SK-N-SH (cell line): ENCODE results near the gene FOXP1. TPM values are rescaled to one million over a fixed set of nuclear protein-coding genes. Genes with fewer than 3 reads are reported as not detected.

Experiments used
- CTCF ChIA-PET: fragments of 300-600, 350-600 bp; formaldehyde crosslinking; extraction: SDS; loops from one replicate; lab custom pipeline; 2021; lab: Yijun Ruan, JAX
- POLR2A ChIA-PET: fragments of 350-600 bp; sonication (Branson Sonifier 250); formaldehyde crosslinking; extraction: SDS; loops from one replicate; lab custom pipeline; 2020; ENCODE audit warnings: antibody characterized with exemption, inconsistent platforms; lab: Yijun Ruan, JAX
- DNase-seq: peaks from one replicate; pipeline ENCODE4 v3.0.0; 2012
- H2AFZ ChIP-seq: fragments of 200-600 bp; sonication (generic); 2 replicates; pipeline ENCODE4 v1.8.1; 2016; ENCODE audit warnings: antibody characterized with exemption, mild to moderate bottlenecking, low read depth
- H3F3A ChIP-seq: fragments of 200-600 bp; sonication (generic); replicated peaks from 2 replicates; pipeline ENCODE3; 2016; ENCODE audit warnings: antibody characterized with exemption, mild to moderate bottlenecking; ENCODE audit not compliant: insufficient read depth
- H3K27ac ChIP-seq, 2 experiments: fragments of 200-500 bp in 1 of 2; fragments of 200-600 bp in 1 of 2; sonication (Bioruptor generic) in 1 of 2; sonication (generic), shearing (Covaris generic) in 1 of 2; 2 replicates each; pipeline versions ENCODE4 v1.5.1 to v1.6.1; 2014 to 2016; ENCODE audit warnings: low read depth in 2 of 2, inconsistent platforms in 1 of 2, low read length in 1 of 2, mild to moderate bottlenecking in 1 of 2, mixed read lengths in 1 of 2
- H3K27me3 ChIP-seq: fragments of 200-600 bp; sonication (generic), shearing (Covaris generic); 2 replicates; pipeline ENCODE4 v1.6.1; 2016; ENCODE audit warnings: mixed run types; ENCODE audit not compliant: insufficient read depth
- H3K36me3 ChIP-seq, 2 experiments: fragments of 200-500 bp in 1 of 2; fragments of 200-600 bp in 1 of 2; sonication (Bioruptor generic) in 1 of 2; sonication (generic) in 1 of 2; replicated peaks in 1 of 2; 2 replicates each; pipeline versions ENCODE3 to v1.5.1; 2014 to 2016; ENCODE audit warnings: low read length in 1 of 2, mild to moderate bottlenecking in 1 of 2; ENCODE audit not compliant: insufficient read depth in 2 of 2, control insufficient read depth in 1 of 2
- H3K4me1 ChIP-seq, 2 experiments: fragments of 200-500 bp in 1 of 2; fragments of 200-600 bp in 1 of 2; sonication (Bioruptor generic) in 1 of 2; sonication (generic), shearing (Covaris generic) in 1 of 2; 2 replicates each; pipeline versions ENCODE4 v1.5.1 to v1.6.1; 2014 to 2016; ENCODE audit warnings: low read depth in 1 of 2, low read length in 1 of 2, mixed run types in 1 of 2; ENCODE audit not compliant: insufficient read depth in 2 of 2, control insufficient read depth in 1 of 2
- H3K4me2 ChIP-seq: fragments of 200-600 bp; sonication (generic), shearing (Covaris generic); 2 replicates; pipeline ENCODE4 v1.6.1; 2017; ENCODE audit warnings: mixed run types
- H3K4me3 ChIP-seq, 2 experiments: fragments of 200-500 bp in 1 of 2; fragments of 200-600 bp in 1 of 2; sonication (Bioruptor generic) in 1 of 2; sonication (generic), shearing (Covaris generic) in 1 of 2; 2 replicates each; pipeline versions ENCODE4 v1.5.1 to v1.8.1; 2014 to 2016; ENCODE audit warnings: low read depth in 2 of 2, inconsistent platforms in 1 of 2, low read length in 1 of 2, mild to moderate bottlenecking in 1 of 2, mixed read lengths in 1 of 2, moderate library complexity in 1 of 2
- H3K79me2 ChIP-seq: fragments of 200-600 bp; sonication (generic); 2 replicates; pipeline ENCODE4 v1.8.1; 2017; ENCODE audit warnings: mild to moderate bottlenecking; ENCODE audit not compliant: insufficient read depth
- H3K9ac ChIP-seq: fragments of 200-600 bp; sonication (generic); 2 replicates; pipeline ENCODE4 v1.6.1; 2017; ENCODE audit warnings: mixed run types
- H3K9me2 ChIP-seq: fragments of 200-600 bp; sonication (generic); 2 replicates; pipeline ENCODE4 v1.6.1; 2017; ENCODE audit warnings: mixed run types
- H3K9me3 ChIP-seq: fragments of 200-600 bp; sonication (generic); 2 replicates; pipeline ENCODE4 v1.6.1; 2017; ENCODE audit warnings: mixed run types, mild to moderate bottlenecking, moderate library complexity
- H4K20me1 ChIP-seq: fragments of 200-600 bp; sonication (generic); 2 replicates; pipeline ENCODE4 v1.6.1; 2017; ENCODE audit warnings: mild to moderate bottlenecking, mixed run types; ENCODE audit not compliant: insufficient read depth
- CHD2 ChIP-seq: fragments of 150-350 bp; IDR thresholded peaks from 2 replicates; pipeline ENCODE4 v1.6.1; 2018; ENCODE audit warnings: low read length; ENCODE audit not compliant: partially characterized antibody
- FOSL2 ChIP-seq: IDR thresholded peaks from 2 replicates; pipeline ENCODE4 v1.4.0; 2012; ENCODE audit warnings: low read depth, mild to moderate bottlenecking, moderate library complexity, borderline replicate concordance
- MXI1 ChIP-seq: IDR thresholded peaks from 2 replicates; pipeline ENCODE4 v1.6.1; 2012; ENCODE audit warnings: mild to moderate bottlenecking, low read depth, low read length, improper control_type of control experiment
- RFX5 ChIP-seq: IDR thresholded peaks from 2 replicates; pipeline ENCODE4 v1.6.1; 2012; ENCODE audit warnings: mild to moderate bottlenecking, improper control_type of control experiment, low read length
- RXRA ChIP-seq: IDR thresholded peaks from 2 replicates; pipeline ENCODE4 v1.4.0; 2012; ENCODE audit warnings: low read depth, mild to moderate bottlenecking, borderline replicate concordance
- SIN3A ChIP-seq: IDR thresholded peaks from 2 replicates; pipeline ENCODE4 v1.6.1; 2012; ENCODE audit warnings: low read depth, mild to moderate bottlenecking, low read length, moderate library complexity, borderline replicate concordance
- SMC3 ChIP-seq: IDR thresholded peaks from 2 replicates; pipeline ENCODE4 v1.6.1; 2012; ENCODE audit warnings: low read depth, low read length, improper control_type of control experiment
- TCF12 ChIP-seq: IDR thresholded peaks from 2 replicates; pipeline ENCODE4 v1.4.0; 2012
- TEAD4 ChIP-seq: IDR thresholded peaks from 2 replicates; pipeline ENCODE4 v1.4.0; 2012; ENCODE audit warnings: mild to moderate bottlenecking, borderline replicate concordance; ENCODE audit not compliant: insufficient read depth
- YY1 ChIP-seq: IDR thresholded peaks from 2 replicates; pipeline ENCODE4 v1.4.0; 2012; ENCODE audit warnings: low read depth, mild to moderate bottlenecking
- WGBS: methylation state at CpG from one replicate; pipeline ENCODE4 v1.1.6; 2017; ENCODE audit warnings: low lambda C conversion rate; 5-methylcytosine and 5-hydroxymethylcytosine counted together
- polyA plus RNA-seq, 3 experiments: library from polyadenylated mRNA; depleted of rRNA; stranded (reverse); fragments of >200 nt; gene quantifications; 2 replicates each; pipeline ENCODE4 v1.2.3, GENCODE V29; 2012
- TF ChIP-seq, protein P1 (sequence below): IDR thresholded peaks from 2 replicates; pipeline ENCODE4 v1.4.0; 2012; ENCODE audit warnings: low read depth, borderline replicate concordance
- TF ChIP-seq, protein P2 (sequence below): IDR thresholded peaks from 2 replicates; pipeline ENCODE4 v1.6.1; 2012; ENCODE audit warnings: mild to moderate bottlenecking, low read depth, low read length, moderate library complexity
- TF ChIP-seq, protein P3 (sequence below): IDR thresholded peaks from 2 replicates; pipeline ENCODE4 v1.4.0; 2012; ENCODE audit warnings: low read depth, borderline replicate concordance
- TF ChIP-seq, protein P4 (sequence below): IDR thresholded peaks from 2 replicates; pipeline ENCODE4; 2012
- TF ChIP-seq, protein P5 (sequence below): fragments of 200-600 bp; sonication (generic); IDR thresholded peaks from 2 replicates; pipeline ENCODE4 v1.6.1; 2017; ENCODE audit warnings: antibody characterized with exemption, mild to moderate bottlenecking, moderate library complexity

Gene FOXP1
- polyA plus RNA-seq, 1 of the 3 experiments (the other 2 are of a cell fraction): 8.8 TPM

DNA sequence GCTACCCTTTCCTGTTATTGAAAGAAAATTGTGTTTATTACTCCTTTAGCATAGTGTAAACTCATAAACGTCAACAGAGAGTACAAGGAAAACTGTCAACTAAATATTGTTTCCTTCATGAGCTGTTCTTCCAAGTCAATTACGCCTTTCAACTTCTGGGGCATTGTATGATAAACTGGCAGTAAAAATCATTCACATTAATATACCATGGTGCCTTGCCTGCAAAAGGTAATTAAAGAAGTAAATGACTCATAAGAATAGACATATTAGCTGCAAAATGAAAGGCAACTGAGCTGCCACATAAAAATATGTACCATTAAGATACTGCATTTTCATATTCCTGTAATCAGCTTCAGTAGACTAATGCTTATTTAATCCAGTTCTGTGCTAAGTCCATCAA, 447.3 kb downstream of the FOXP1 start (continued):
- TF ChIP-seq, protein P1, sequence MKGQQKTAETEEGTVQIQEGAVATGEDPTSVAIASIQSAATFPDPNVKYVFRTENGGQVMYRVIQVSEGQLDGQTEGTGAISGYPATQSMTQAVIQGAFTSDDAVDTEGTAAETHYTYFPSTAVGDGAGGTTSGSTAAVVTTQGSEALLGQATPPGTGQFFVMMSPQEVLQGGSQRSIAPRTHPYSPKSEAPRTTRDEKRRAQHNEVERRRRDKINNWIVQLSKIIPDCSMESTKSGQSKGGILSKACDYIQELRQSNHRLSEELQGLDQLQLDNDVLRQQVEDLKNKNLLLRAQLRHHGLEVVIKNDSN: no peak
- TF ChIP-seq, protein P2, sequence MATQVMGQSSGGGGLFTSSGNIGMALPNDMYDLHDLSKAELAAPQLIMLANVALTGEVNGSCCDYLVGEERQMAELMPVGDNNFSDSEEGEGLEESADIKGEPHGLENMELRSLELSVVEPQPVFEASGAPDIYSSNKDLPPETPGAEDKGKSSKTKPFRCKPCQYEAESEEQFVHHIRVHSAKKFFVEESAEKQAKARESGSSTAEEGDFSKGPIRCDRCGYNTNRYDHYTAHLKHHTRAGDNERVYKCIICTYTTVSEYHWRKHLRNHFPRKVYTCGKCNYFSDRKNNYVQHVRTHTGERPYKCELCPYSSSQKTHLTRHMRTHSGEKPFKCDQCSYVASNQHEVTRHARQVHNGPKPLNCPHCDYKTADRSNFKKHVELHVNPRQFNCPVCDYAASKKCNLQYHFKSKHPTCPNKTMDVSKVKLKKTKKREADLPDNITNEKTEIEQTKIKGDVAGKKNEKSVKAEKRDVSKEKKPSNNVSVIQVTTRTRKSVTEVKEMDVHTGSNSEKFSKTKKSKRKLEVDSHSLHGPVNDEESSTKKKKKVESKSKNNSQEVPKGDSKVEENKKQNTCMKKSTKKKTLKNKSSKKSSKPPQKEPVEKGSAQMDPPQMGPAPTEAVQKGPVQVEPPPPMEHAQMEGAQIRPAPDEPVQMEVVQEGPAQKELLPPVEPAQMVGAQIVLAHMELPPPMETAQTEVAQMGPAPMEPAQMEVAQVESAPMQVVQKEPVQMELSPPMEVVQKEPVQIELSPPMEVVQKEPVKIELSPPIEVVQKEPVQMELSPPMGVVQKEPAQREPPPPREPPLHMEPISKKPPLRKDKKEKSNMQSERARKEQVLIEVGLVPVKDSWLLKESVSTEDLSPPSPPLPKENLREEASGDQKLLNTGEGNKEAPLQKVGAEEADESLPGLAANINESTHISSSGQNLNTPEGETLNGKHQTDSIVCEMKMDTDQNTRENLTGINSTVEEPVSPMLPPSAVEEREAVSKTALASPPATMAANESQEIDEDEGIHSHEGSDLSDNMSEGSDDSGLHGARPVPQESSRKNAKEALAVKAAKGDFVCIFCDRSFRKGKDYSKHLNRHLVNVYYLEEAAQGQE: no peak
- TF ChIP-seq, all 33 proteins: peak for 0

DNA sequence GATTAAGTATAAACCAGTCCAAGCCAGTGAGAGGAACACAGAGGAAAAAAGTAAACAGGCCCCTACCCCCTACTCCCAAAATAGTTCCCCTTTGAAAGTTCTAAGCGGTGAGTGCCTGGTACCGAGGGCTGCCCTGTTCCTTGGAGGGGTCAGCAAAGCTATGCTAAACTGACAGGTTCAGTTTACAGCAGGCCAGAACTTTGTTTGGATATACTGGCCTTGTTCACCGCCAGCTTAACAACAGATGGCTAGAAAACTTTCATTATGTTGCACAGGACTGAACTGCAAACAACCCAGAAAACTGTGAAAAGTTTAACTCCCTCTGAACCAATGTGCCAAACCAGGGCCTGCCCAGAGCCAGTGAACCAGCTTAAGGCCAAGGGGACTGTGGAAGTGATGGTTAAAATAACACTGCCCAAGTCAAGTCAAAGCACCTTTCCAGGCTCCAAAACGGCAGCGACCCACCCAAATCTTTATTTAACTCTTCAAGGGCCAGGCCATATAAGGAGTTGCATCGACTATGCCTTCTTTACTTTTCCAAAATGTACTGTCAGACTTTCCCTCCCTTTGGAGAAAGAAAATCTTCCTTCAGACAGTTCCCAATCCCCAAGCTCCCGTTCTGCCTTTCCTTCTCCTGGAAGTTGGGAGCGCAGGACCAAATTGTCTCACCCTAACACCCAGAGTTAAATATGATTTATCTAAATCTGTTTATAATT, 448.0 kb downstream of the FOXP1 start:
- no peak overlapping the region for H2AFZ ChIP-seq
- DNase-seq: no peak
- CTCF ChIA-PET: interaction anchor here (1.4 kb wide), 1 partner anchor 19 kb away, joined by 3 read pairs; no protein-coding TSS in a partner anchor
- no peak overlapping the region for H3K4me2 ChIP-seq
- no peaks in the 10 kb centered on the region; the same call in 1 of the 2 replicates for H3K79me2 ChIP-seq
- no peaks in the 10 kb centered on the region for H3K9me2 ChIP-seq
- H3K27ac ChIP-seq: no peak overlapping the region
- whole genome bisulfite sequencing: 94% methylated on average over 8 of the region's 8 CpGs
- POLR2A ChIA-PET: no interaction called here
- no peak overlapping the region for H3K4me3 ChIP-seq
- H3K36me3 ChIP-seq: peaks cover 0 to 7% of the 10 kb centered on the region in 2 experiments
- H3K9ac ChIP-seq: no peak overlapping the region
- no peaks in the 10 kb centered on the region for H4K20me1 ChIP-seq
- peaks cover 7% of the 10 kb centered on the region for H3F3A ChIP-seq
- H3K9me3 ChIP-seq: no peaks in the 10 kb centered on the region
- H3K4me1 ChIP-seq: peaks cover 0 to 12% of the 10 kb centered on the region in 2 experiments; a peak in 2 of 4 replicates
- H3K27me3 ChIP-seq: no peaks in the 10 kb centered on the region
- TF ChIP-seq SMC3 (no peak), RFX5 (no peak), RXRA (no peak), TEAD4 (no peak), TCF12 (no peak), FOSL2 (no peak), SIN3A (no peak), MXI1 (no peak), YY1 (no peak), CHD2 (no peak)
- TF ChIP-seq, protein P3, sequence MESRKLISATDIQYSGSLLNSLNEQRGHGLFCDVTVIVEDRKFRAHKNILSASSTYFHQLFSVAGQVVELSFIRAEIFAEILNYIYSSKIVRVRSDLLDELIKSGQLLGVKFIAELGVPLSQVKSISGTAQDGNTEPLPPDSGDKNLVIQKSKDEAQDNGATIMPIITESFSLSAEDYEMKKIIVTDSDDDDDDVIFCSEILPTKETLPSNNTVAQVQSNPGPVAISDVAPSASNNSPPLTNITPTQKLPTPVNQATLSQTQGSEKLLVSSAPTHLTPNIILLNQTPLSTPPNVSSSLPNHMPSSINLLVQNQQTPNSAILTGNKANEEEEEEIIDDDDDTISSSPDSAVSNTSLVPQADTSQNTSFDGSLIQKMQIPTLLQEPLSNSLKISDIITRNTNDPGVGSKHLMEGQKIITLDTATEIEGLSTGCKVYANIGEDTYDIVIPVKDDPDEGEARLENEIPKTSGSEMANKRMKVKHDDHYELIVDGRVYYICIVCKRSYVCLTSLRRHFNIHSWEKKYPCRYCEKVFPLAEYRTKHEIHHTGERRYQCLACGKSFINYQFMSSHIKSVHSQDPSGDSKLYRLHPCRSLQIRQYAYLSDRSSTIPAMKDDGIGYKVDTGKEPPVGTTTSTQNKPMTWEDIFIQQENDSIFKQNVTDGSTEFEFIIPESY: no peak
- TF ChIP-seq, protein P4, sequence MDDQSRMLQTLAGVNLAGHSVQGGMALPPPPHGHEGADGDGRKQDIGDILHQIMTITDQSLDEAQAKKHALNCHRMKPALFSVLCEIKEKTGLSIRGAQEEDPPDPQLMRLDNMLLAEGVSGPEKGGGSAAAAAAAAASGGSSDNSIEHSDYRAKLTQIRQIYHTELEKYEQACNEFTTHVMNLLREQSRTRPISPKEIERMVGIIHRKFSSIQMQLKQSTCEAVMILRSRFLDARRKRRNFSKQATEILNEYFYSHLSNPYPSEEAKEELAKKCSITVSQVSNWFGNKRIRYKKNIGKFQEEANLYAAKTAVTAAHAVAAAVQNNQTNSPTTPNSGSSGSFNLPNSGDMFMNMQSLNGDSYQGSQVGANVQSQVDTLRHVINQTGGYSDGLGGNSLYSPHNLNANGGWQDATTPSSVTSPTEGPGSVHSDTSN: no peak
- TF ChIP-seq, protein P5, sequence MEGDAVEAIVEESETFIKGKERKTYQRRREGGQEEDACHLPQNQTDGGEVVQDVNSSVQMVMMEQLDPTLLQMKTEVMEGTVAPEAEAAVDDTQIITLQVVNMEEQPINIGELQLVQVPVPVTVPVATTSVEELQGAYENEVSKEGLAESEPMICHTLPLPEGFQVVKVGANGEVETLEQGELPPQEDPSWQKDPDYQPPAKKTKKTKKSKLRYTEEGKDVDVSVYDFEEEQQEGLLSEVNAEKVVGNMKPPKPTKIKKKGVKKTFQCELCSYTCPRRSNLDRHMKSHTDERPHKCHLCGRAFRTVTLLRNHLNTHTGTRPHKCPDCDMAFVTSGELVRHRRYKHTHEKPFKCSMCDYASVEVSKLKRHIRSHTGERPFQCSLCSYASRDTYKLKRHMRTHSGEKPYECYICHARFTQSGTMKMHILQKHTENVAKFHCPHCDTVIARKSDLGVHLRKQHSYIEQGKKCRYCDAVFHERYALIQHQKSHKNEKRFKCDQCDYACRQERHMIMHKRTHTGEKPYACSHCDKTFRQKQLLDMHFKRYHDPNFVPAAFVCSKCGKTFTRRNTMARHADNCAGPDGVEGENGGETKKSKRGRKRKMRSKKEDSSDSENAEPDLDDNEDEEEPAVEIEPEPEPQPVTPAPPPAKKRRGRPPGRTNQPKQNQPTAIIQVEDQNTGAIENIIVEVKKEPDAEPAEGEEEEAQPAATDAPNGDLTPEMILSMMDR: no peak
- TF ChIP-seq, protein P2: no peak
